IPS-18c (cell line): ENCODE measurements around the gene TMEM185B.

Source experiments
- H3K4me3 ChIP-seq: 2 replicates; pipeline ENCODE4 v1.7.0; 2013; ENCODE audit warnings: low read depth, mild to moderate bottlenecking, low read length, moderate library complexity; ENCODE audit not compliant: insufficient read depth
- H3K9me3 ChIP-seq: one replicate; pipeline ENCODE4 v1.6.1; 2013; ENCODE audit warnings: mild to moderate bottlenecking, low read length, moderate library complexity; ENCODE audit not compliant: control insufficient read depth, insufficient read depth

Gene TMEM185B

DNA sequence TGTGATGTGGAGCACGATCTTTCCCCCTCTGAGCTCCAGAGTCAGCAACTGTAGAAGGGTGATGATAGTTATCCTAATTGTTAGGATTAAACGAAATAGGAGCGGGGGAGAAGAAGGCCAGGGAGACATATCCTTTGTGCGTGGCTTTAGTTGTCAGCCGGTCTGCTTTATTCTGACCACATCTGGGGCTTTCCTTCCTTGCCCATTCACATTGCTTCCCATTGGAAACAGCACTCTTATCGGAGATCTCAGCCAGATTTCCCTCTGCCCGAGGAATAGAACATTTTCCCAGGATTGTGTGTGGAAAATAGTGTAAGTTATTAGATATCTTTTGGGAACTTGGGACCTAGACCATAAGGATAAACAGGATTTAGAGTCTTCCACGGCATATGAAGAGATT is 31.0 kb upstream of the TMEM185B start:
- peak overlapping the region; percentile 92; the same call in 1 of the 2 replicates for H3K4me3 ChIP-seq

DNA sequence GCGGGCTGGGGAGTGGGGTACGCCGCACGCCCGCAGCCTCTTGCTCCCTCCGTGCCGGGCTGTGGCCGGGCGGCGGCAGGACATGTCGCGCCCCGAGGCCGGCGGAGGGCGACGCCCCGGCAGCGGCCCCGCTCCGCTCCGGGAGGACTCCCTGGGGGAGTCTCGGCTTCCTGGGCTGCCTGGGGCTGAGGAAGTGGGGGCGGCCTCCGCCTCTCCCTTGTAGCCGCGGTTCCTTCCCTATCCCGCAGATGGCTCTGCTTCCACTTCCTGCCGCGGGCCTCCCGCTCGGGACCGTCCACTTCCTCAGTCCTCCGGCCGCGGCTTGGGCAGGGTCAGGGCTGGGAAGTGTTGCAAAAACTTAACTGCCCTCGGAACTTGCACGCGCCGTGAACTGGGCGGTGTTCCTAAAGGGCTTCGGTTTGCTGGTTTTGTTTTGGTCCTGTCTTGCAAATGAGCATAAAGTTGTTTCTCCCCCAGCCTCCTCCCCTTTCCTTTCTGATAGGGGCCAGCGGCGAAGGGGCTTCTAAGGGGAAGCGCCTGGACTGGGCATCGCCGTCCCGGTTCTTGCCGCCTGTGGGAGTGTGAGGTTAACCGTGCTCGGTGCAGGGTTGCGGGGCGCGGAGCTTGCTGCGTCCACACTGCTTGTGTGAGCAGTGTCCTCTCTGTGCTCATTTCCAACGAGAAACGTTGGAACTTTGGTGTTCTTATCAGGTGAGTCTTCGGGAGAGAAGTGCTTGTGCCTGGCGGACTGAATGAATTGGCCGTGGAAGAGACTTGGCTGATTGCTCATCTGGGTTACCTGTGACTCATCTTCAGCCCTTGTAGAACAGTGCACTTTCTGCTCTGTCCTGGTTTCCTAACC is 30.1 kb upstream of the TMEM185B start:
- peak overlapping the region; percentile 92 for H3K4me3 ChIP-seq
- peaks cover under 1% of the 10 kb centered on the region for H3K9me3 ChIP-seq

More for the DNA sequence above, 31.0 kb upstream of the TMEM185B start:
- H3K9me3 ChIP-seq, result peaks cover 2% of the 10 kb centered on the region

DNA sequence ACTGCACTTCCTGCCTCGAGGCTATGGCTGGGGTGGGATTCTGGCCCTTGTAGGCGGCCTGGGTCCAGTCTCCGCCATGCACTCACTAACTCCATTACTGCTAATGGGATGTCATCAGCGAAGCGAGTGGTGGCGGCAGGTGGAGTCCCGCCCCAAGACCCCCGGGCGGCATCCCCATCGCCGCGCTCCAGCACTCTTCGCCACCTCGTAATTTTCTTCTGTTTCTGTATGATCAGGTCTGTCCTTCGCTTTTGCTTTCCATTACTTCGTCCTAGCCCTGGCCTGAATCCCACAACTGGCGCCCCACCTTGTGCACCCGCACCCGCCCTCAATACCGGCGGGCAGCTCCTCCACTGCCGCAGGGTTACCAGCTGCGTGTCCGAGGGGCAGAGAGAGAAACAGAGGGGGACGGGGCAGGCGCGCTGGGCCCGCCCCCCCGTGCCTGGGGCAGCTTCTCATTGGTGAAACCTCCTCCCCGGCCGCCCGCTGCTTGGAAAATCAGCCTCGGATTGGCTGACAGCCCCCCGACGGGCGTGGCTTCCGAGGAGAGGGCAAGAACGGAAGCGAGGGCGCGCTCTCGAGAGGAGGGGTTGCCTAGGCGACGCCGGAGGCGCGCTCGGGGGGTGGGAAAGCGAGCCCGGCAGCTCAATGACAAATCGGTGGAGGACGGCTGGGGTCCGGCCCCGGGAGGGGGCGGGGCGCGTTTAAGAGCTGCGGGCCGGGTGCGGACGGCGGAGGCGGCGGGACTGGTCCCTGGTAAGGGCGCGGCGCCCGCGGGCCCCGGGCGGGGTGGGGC is 29.2 kb upstream of the TMEM185B start, which contains the start of gene RALB:
TSS of gene RALB (plus strand) at position 628 of the 796 bp plus-strand sequence. CDS start 25,813 bp downstream, outside the sequence.
- Histone ChIP-seq H3K4me3 (peak within 1 kb of the TSS; percentile 92), H3K9me3 (no peaks in the 10 kb centered on the region)

DNA sequence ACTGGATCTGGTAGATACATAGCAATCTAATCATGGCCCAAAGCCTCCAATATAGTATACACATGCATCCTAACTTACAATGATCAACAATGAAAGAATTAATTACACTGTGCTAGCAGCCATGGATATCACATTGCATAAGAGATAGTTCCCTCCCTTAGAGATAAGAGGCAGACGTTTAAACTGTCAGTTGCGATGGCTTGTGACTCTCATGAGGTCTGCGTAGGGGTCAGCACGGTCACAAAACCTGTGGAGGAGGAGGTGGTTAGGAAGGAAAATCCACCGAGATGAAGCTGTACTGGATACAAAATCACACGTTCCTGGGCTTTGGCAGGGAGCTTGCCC is 28.7 kb upstream of the TMEM185B start:
- Histone ChIP-seq H3K4me3 (peak overlapping the region; percentile 92), H3K9me3 (no peaks in the 10 kb centered on the region)

DNA sequence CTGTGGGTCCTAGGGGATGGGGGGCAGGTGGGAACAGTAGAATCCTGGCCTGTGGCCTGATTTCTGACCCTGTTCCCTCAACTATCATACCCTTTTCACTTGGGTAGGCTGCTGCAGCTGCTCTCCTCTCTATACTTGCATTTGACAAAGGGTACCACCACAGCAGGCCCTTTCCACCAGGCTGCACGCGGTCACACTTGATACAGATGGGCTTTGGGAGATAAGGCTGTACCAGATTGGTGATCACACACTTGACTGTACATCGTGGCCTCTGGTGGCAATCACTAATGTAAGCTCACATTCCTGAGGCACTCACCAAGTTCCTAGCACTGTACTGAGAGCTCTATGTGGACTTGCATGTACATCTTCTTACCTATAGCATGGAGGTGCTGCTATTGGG is 27.9 kb upstream of the TMEM185B start:
- no peak overlapping the region for H3K4me3 ChIP-seq
- H3K9me3 ChIP-seq, result no peaks in the 10 kb centered on the region

DNA sequence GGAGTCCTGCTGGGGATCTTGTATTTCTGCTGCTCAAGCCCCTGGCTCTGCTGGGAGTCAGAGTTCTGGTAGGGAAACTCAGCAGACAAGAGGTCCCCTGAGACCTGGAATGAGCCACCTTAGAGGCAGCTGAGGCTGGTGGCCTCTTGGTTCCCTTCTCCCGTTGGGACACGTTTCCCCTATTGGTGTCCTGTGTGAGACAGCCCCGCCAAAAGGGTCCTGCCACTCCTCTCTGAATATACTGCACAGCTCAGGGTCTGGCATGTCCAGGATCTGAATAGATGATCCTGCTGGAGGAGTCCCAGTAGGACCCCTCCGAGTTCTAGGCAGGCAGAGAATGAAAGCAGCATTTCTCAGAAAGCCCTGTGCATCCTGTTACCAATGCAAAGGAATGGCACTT is 27.4 kb upstream of the TMEM185B start:
- Histone ChIP-seq H3K4me3 (no peak overlapping the region), H3K9me3 (no peaks in the 10 kb centered on the region)

DNA sequence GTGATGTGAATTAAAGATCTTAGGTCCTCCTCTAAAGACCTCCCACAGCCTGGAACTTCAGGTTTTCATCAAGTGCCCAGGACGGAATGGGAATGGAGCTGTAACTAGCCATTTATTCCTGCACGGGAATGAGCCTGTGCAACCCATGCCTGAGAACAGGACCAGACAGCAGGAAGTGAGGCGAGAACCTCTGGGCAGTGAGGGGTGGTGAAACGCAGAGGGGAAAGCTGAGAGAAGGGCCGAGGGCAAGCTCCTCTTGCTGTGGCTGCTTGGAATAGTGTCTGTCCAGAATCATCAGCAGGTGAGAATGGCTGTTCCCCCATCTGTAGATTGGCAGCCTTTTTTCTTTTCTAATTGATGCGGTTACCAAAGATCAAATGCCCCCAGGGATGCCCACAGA is 24.7 kb upstream of the TMEM185B start:
- Histone ChIP-seq H3K9me3 (no peaks in the 10 kb centered on the region), H3K4me3 (no peak overlapping the region)

DNA sequence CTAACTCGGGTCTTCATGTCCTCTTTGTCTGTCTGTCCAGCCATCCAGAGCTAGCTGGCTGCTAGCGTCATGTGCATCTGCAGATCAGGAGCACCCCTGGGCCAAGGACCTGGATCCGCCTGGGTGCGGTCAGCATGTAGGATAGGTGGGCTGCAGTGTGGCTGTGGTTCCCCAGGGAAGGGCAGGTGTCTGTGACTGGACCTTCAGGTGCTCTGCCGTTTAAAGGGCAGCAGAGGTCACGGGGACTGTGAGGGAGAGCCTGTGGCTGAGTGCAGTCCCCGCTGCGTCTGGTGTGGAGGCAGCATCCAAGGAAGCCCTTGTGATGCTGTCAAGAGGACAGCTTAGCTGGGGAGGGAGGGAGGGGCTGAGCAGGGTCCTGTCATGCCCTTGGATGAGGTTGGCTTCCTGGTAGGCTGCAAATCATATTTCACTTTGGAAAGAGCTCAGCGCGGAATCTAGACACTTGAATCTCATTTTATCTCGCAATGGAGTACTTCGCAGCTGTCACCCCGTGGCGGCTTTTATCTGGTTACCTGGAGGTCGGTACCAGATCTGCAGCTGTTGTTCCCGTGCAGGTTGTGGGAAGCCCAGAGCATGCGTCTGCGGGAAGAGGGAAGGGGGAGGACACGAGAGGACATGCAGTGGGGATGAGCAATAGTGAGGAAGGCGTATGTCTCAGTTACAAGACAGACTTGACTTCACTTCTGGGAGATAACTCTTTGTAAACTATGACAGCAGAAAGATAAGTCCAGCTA is 23.5 kb upstream of the TMEM185B start:
- Histone ChIP-seq H3K9me3 (no peaks in the 10 kb centered on the region), H3K4me3 (0 out of 2 replicates have a peak overlapping the region, but pooled peaks have one; percentile 15)

DNA sequence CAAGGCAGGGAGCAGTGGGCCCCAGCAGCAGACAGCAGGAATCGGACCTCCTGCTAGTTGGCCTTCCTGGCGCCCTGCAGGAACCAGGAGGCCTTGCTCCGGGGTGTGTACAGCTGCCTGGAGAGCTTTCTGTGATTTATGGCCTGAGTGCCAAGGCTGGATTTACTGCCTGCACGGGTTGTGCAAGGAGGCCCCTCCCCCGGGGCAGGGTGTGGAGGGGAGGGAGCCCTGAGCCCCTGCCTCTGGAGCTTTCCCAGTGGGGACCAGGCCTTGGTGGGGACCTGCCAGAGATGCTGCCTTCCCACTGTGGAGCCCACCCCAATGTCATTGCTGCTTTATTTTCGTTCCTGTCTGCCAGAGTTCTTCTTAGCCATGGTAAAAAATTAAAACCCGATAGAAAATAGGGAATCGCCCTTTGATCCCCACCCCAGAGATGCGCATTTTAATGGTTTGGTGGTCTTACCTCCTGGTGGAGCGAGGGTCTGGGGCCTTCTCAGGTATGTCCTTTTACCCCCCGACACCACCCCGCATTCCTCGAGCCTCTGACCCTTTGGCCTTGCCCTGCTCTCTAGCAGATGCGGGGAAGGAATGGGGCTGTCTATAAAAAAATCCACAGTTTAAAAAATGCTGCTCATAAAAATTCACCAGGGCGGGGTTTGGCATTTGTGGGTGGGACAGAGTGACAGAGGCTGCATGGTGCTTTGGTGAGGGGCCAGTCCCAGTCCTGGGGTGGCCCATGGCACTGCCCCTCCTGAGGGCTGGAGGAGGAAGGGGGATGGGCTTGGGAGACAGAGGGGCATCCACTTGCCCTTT is 22.5 kb upstream of the TMEM185B start:
- Histone ChIP-seq H3K9me3 (no peaks in the 10 kb centered on the region), H3K4me3 (no peak overlapping the region)

DNA sequence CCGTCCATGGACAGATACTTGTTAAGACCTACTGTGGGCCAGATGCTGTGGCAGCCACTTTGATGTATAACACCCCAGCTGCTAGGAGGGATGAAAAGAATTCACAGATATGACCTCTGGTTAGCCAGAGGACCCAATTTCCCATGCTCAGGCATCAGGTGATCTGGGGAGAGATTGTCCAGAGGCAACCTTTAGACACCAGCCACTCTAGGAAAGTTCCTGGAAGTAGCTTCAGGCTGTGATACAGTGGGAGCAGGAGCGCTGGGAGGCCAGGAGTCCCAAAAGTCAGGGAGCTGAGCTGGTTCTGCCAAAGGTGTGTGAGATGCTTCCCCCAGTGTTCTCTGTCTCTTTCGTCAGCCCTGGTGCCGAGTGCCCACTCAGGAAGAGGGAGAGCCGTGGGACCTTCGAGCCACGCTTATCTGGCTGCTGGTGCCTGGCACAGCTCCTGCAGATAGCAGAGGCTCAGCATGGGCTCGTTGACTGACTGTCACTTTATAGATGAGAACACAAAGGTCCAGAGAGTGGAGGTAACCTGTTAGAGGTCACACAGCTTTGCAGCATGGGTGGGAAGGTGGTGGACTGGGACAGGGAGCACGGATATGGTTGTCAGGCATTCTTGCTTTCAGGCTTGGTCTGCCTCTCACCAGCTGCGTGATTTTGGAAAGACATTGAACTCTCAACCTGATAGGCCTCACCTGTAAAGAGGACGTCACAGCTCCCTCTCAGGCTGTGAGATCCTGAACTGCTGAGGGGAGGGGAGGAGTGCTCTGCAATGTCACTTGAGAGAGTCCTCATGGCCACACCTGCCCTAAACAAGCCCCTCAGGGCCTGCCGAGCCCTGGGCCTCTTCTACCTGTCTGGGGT is 21.7 kb upstream of the TMEM185B start:
- no peak overlapping the region for H3K4me3 ChIP-seq
- H3K9me3 ChIP-seq, result no peaks in the 10 kb centered on the region

DNA sequence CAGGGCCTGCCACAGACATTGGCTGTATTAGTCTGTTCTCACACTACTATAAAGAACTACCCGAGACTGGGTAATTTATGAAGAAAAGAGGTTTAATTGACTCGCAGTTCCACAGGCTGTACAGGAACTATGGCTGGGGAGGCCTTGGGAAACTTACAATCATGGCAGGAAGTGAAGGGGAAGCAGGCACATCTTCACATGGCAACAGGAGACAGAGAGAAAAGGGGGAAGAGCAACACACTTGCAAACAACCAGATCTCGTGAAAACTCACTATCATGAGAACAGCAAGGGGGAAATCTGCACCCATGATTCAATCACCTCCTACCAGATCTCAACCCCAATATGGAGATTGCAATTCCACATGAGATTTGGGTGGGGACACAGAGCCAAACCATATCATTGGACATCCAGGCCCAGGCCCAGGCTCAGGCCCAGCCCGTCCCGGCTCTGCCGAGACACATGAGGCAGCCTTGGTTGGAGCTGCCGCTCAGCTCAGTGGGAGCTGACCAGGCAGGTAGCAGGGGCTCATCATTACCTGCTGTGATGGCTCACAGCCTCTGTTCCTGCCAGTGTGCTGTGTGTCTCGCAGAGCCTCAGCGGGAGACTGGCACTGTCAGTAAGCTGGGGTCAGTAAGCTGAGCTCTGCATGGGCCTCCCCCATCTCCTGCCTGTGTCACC is 20.8 kb upstream of the TMEM185B start:
- no peaks in the 10 kb centered on the region for H3K9me3 ChIP-seq

DNA sequence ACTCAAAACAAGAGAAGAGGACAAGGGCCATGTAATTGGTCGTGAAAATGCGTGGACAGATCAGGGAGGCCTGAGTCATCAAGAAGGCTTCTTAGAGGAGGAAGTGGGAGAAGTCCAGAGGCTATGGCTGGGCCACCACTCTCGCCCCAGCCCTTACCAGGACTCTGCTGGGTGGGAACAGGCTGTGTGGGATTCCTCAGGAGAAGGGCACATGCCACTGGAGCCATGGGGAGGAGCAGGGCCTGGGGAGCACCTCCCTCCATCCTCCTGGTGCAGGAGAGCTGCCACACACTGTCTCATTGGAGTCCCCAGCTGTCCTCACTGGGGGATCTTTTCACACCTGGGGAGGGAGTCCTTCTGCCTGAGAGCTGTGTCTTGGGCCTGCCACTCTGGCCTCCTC is 20.0 kb upstream of the TMEM185B start:
- no peak overlapping the region for H3K4me3 ChIP-seq

More for the DNA sequence above, 20.8 kb upstream of the TMEM185B start:
- no peak overlapping the region for H3K4me3 ChIP-seq

DNA sequence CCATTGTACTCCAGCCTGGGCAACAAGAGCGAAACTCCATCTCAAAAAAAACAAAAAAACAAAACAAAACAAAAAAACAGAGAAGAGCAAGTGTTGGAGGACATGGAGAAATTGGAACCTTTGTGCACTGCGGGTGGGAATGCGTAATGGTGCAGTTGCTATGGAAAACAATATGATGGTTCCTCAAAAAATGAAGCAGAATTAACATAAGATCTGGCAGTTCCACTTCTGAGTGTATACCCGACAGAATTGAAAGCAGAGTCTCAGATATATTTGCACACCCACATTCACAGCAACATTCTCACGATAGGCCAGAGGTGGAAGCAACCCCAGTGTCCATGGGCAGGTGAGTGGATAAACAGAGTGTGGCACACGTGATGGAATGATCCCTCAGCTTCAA is 18.5 kb upstream of the TMEM185B start:
- Histone ChIP-seq H3K9me3 (no peaks in the 10 kb centered on the region), H3K4me3 (no peak overlapping the region)

More for the DNA sequence above, 20.0 kb upstream of the TMEM185B start:
- H3K9me3 ChIP-seq, result no peaks in the 10 kb centered on the region

DNA sequence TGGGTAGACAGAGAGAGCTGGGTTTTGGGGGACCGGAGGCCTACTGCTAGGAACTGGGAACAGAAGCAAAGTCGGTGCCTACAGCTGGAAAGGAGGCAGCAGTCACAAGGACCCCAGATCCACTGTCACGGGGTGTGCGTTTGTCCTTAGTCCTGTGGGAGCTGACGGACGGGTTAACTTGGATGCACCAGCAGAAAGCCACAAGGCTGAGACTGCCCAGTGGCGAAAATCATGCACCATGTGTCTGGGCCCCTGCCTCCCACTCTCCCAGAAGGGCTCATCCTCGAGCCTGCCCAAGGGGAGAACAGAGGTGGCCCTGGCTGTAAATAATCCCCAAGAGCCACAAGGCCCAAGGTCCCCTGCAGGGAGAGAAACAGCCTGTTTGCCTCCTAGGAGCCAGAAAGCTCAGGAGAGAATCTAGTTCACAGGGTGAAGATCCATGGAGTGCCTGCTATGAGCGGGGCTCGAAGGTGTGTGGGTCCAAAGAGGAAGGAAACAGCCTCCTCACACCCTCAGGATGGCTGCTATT is 17.8 kb upstream of the TMEM185B start:
- H3K4me3 ChIP-seq, result no peak overlapping the region

More for the DNA sequence above, 17.8 kb upstream of the TMEM185B start:
- no peaks in the 10 kb centered on the region for H3K9me3 ChIP-seq
